DND-41 (cell line): ENCODE data around the gene LDLRAD2.

Experiments
- CTCF ChIP-seq: IDR thresholded peaks from 2 replicates; pipeline ENCODE4 v1.5.1; 2012; ENCODE audit warnings: borderline replicate concordance, low read length, moderate library complexity, mild to moderate bottlenecking; ENCODE audit not compliant: poor library complexity, severe bottlenecking; ENCODE audit errors: extremely low read depth
- EZH2 ChIP-seq: IDR thresholded peaks from 3 replicates; pipeline ENCODE4 v1.6.1; 2012; ENCODE audit warnings: borderline replicate concordance, low read depth, mild to moderate bottlenecking, moderate library complexity, low read length, inconsistent platforms; ENCODE audit not compliant: severe bottlenecking

GRCh38 chr1:21824926-21825325 is 12.9 kb downstream of the LDLRAD2 start:
- TF ChIP-seq CTCF: no peak
- TF ChIP-seq EZH2: no peak
